Activated CD4-positive, CD25-positive, alpha-beta regulatory T cell treated with anti-CD3 and anti-CD28 coated beads, Interleukin-2, amount 50 U/mL, for 72 hours (primary cell): Measurements from ENCODE around the gene TLE1.

ENCODE experiments used
- DNase-seq: peaks from one replicate; pipeline ENCODE4 v3.0.0; 2021

Gene TLE1

GRCh38 chr9:81686614-81687520 lies 2.5 kb downstream of the TLE1 start:
- no peak for DNase-seq

GRCh38 chr9:81685763-81686613 lies 3.4 kb downstream of the TLE1 start:
- DNase-seq = no peak

GRCh38 chr9:81684635-81685034 lies 4.7 kb downstream of the TLE1 start:
- DNase-seq = no peak

- no peak for DNase-seq
Observed at GRCh38 chr9:81683704-81684103, 5.6 kb downstream of the TLE1 start.

GRCh38 chr9:81683238-81683637 lies 6.1 kb downstream of the TLE1 start:
- DNase-seq = no peak

GRCh38 chr9:81682797-81683196 lies 6.5 kb downstream of the TLE1 start:
- DNase-seq = no peak

- no peak for DNase-seq
Observed at GRCh38 chr9:81682177-81682576, 7.2 kb downstream of the TLE1 start.

- no peak for DNase-seq
Observed at GRCh38 chr9:81680506-81680905, 8.8 kb downstream of the TLE1 start.

- DNase-seq = no peak
Observed at GRCh38 chr9:81680006-81680405, 9.3 kb downstream of the TLE1 start.

- no peak for DNase-seq
Observed at GRCh38 chr9:81678088-81678487, 11.3 kb downstream of the TLE1 start.

GRCh38 chr9:81676395-81676794 lies 13.0 kb downstream of the TLE1 start:
- no peak for DNase-seq

GRCh38 chr9:81673310-81673709 lies 16.0 kb downstream of the TLE1 start:
- no peak for DNase-seq

- DNase-seq = no peak
Observed at GRCh38 chr9:81671880-81672280, 17.5 kb downstream of the TLE1 start.

- no peak for DNase-seq
Observed at GRCh38 chr9:81669866-81670265, 19.5 kb downstream of the TLE1 start.

- no peak for DNase-seq
Observed at GRCh38 chr9:81669041-81669651, 20.2 kb downstream of the TLE1 start.

- DNase-seq = no peak
Observed at GRCh38 chr9:81666123-81666522, 23.2 kb downstream of the TLE1 start.

- DNase-seq = no peak
Observed at GRCh38 chr9:81665322-81665871, 23.9 kb downstream of the TLE1 start.

- DNase-seq = no peak
Observed at GRCh38 chr9:81664638-81665222, 24.6 kb downstream of the TLE1 start.

- DNase-seq = no peak
Observed at GRCh38 chr9:81661339-81661738, 28.0 kb downstream of the TLE1 start.

- DNase-seq = no peak
Observed at GRCh38 chr9:81656871-81657337, 32.4 kb downstream of the TLE1 start.

GRCh38 chr9:81656004-81656403 lies 33.3 kb downstream of the TLE1 start:
- DNase-seq = no peak

GRCh38 chr9:81653240-81653639 lies 36.1 kb downstream of the TLE1 start:
- DNase-seq = no peak
